ENCODE measurements around the gene C1QL1. TPM values are rescaled to one million over a fixed set of nuclear protein-coding genes. Genes with fewer than 3 reads are reported as not detected.

Gene C1QL1
- total and polyA plus RNA-seq, 2 of the 13 experiments (the other 11 are each of a cell fraction or from before 2014, with no cell fraction given) = 0.11 TPM

GRCh38 chr17:44981221-44981968, 13.3 kb upstream of the C1QL1 start (continued):
- no peak for TF ChIP-seq KAT7 (CRISPR knock-in tag; IDR thresholded peaks at IDR 0.05; ENCODE audit: borderline replicate concordance)
- no peak for TF ChIP-seq SKI (IDR thresholded peaks at IDR 0.05; ENCODE audit: partially characterized antibody)
- TF ChIP-seq ATRX (CRISPR knock-in tag; IDR thresholded peaks at IDR 0.05; ENCODE audit: borderline replicate concordance) = no peak
- TF ChIP-seq CEBPZ (IDR thresholded peaks at IDR 0.05; ENCODE audit: low read length) = no peak
- no peak for TF ChIP-seq EZH2 (conservative IDR thresholded peaks at IDR 0.05; ENCODE audit: low read depth, low read length)
- peak; percentile 70; the same call in 1 of the 2 replicates for TF ChIP-seq TFAP4 (IDR thresholded peaks at IDR 0.05; ENCODE audit: borderline replicate concordance, low read depth)
- TF ChIP-seq NCOA2 (CRISPR knock-in tag; IDR thresholded peaks at IDR 0.05) = no peak
- TF ChIP-seq ZNF772 (CRISPR knock-in tag; IDR thresholded peaks at IDR 0.05) = no peak
- no peak for TF ChIP-seq ATM (IDR thresholded peaks at IDR 0.05; ENCODE audit: borderline replicate concordance)
- TF ChIP-seq MED8 (CRISPR knock-in tag; IDR thresholded peaks at IDR 0.05; ENCODE audit: insufficient replicate concordance) = no peak
- peak; percentile 15; the same call in 1 of the 2 replicates for TF ChIP-seq MIER3 (CRISPR knock-in tag; IDR thresholded peaks at IDR 0.05; ENCODE audit: borderline replicate concordance)
- no peak for TF ChIP-seq RFXANK (CRISPR knock-in tag; IDR thresholded peaks at IDR 0.05)
- TF ChIP-seq ZNF3 (CRISPR knock-in tag; IDR thresholded peaks at IDR 0.05) = no peak
- TF ChIP-seq HHEX (CRISPR knock-in tag; IDR thresholded peaks at IDR 0.05) = no peak
- TF ChIP-seq ZNF740 (CRISPR knock-in tag; IDR thresholded peaks at IDR 0.05) = no peak
- no peak for TF ChIP-seq CCDC6 (CRISPR knock-in tag; IDR thresholded peaks at IDR 0.05)
- no peak for TF ChIP-seq ZNF7 (CRISPR knock-in tag; IDR thresholded peaks at IDR 0.05)
- TF ChIP-seq FUBP1 (CRISPR knock-in tag; IDR thresholded peaks at IDR 0.05; ENCODE audit: borderline replicate concordance) = no peak
- TF ChIP-seq XBP1 (CRISPR knock-in tag; IDR thresholded peaks at IDR 0.05) = 0 out of 2 replicates have a peak, but pooled peaks have one; percentile 37
- no peak for TF ChIP-seq ZNF878 (CRISPR knock-in tag; IDR thresholded peaks at IDR 0.05)
- TF ChIP-seq ZNF614 (CRISPR knock-in tag; IDR thresholded peaks at IDR 0.05; ENCODE audit: borderline replicate concordance) = no peak
- TF ChIP-seq GLI4 (CRISPR knock-in tag; IDR thresholded peaks at IDR 0.05; ENCODE audit: borderline replicate concordance) = no peak
- TF ChIP-seq GABPB1 (CRISPR knock-in tag; IDR thresholded peaks at IDR 0.05) = peak; percentile 20; the same call in 1 of the 2 replicates
- peak; percentile 89 for TF ChIP-seq ZNF501 (CRISPR knock-in tag; IDR thresholded peaks at IDR 0.05)
- no peak for TF ChIP-seq NFYC (CRISPR knock-in tag; IDR thresholded peaks at IDR 0.05)
- peak; percentile 28 for TF ChIP-seq XRCC5 (optimal IDR thresholded peaks at IDR 0.05; ENCODE audit: low read length)
- TF ChIP-seq ZNF441 (CRISPR knock-in tag; IDR thresholded peaks at IDR 0.05; ENCODE audit: borderline replicate concordance) = no peak

Measured in HepG2 (cell line).